ENCODE data around the gene DACH1.

DACH1 gene

GRCh38 chr13:71714802-71715375 lies 152.1 kb downstream of the DACH1 start:
- DNase-seq (ENCODE audit: low read depth in 2 of 2, low spot score in 1 of 2) = no peak

- no peak for DNase-seq (ENCODE audit: low read depth in 2 of 2, low spot score in 1 of 2)
Measured at GRCh38 chr13:71712988-71713653, 153.9 kb downstream of the DACH1 start.

GRCh38 chr13:71704656-71705055 lies 162.3 kb downstream of the DACH1 start:
- DNase-seq (ENCODE audit: low read depth in 2 of 2, low spot score in 1 of 2) = no peak

GRCh38 chr13:71703138-71703537 lies 163.9 kb downstream of the DACH1 start:
- no peak for DNase-seq (ENCODE audit: low read depth in 2 of 2, low spot score in 1 of 2)

- no peak for DNase-seq (ENCODE audit: low read depth in 2 of 2, low spot score in 1 of 2)
Measured at GRCh38 chr13:71702253-71702652, 164.8 kb downstream of the DACH1 start.

GRCh38 chr13:71701741-71702140 lies 165.3 kb downstream of the DACH1 start:
- DNase-seq (ENCODE audit: low read depth in 2 of 2, low spot score in 1 of 2) = no peak

- no peak for DNase-seq (ENCODE audit: low read depth in 2 of 2, low spot score in 1 of 2)
Measured at GRCh38 chr13:71699342-71699741, 167.7 kb downstream of the DACH1 start.

- no peak for DNase-seq (ENCODE audit: low read depth in 2 of 2, low spot score in 1 of 2)
Measured at GRCh38 chr13:71695662-71696061, 171.3 kb downstream of the DACH1 start.

- no peak for DNase-seq (ENCODE audit: low read depth in 2 of 2, low spot score in 1 of 2)
Measured at GRCh38 chr13:71685072-71685471, 181.9 kb downstream of the DACH1 start.

- DNase-seq (ENCODE audit: low read depth in 2 of 2, low spot score in 1 of 2) = no peak
Measured at GRCh38 chr13:71681901-71682613, 184.9 kb downstream of the DACH1 start.

- no peak for DNase-seq (ENCODE audit: low read depth in 2 of 2, low spot score in 1 of 2)
Measured at GRCh38 chr13:71677124-71677523, 189.9 kb downstream of the DACH1 start.

- no peak for DNase-seq (ENCODE audit: low read depth in 2 of 2, low spot score in 1 of 2)
Measured at GRCh38 chr13:71672512-71672911, 194.5 kb downstream of the DACH1 start.

- no peak for DNase-seq (ENCODE audit: low read depth in 2 of 2, low spot score in 1 of 2)
Measured at GRCh38 chr13:71663431-71663830, 203.6 kb downstream of the DACH1 start.

GRCh38 chr13:71661921-71662320 lies 205.1 kb downstream of the DACH1 start:
- no peak for DNase-seq (ENCODE audit: low read depth in 2 of 2, low spot score in 1 of 2)

GRCh38 chr13:71659404-71659803 lies 207.6 kb downstream of the DACH1 start:
- no peak for DNase-seq (ENCODE audit: low read depth in 2 of 2, low spot score in 1 of 2)

GRCh38 chr13:71645467-71645866 lies 221.5 kb downstream of the DACH1 start:
- DNase-seq (ENCODE audit: low read depth in 2 of 2, low spot score in 1 of 2) = no peak

- DNase-seq (ENCODE audit: low read depth in 2 of 2, low spot score in 1 of 2) = no peak
Measured at GRCh38 chr13:71644579-71644978, 222.4 kb downstream of the DACH1 start.

GRCh38 chr13:71643448-71643860 lies 223.6 kb downstream of the DACH1 start:
- no peak for DNase-seq (ENCODE audit: low read depth in 2 of 2, low spot score in 1 of 2)

- no peak for DNase-seq (ENCODE audit: low read depth in 2 of 2, low spot score in 1 of 2)
Measured at GRCh38 chr13:71638751-71639150, 228.3 kb downstream of the DACH1 start.

- DNase-seq (ENCODE audit: low read depth in 2 of 2, low spot score in 1 of 2) = no peak
Measured at GRCh38 chr13:71634602-71635443, 232.2 kb downstream of the DACH1 start.

- DNase-seq (ENCODE audit: low read depth in 2 of 2, low spot score in 1 of 2) = no peak
Measured at GRCh38 chr13:71634182-71634581, 232.8 kb downstream of the DACH1 start.

GRCh38 chr13:71632721-71633120 lies 234.3 kb downstream of the DACH1 start:
- no peak for DNase-seq (ENCODE audit: low read depth in 2 of 2, low spot score in 1 of 2)

Data from stimulated activated CD8-positive, alpha-beta memory T cell treated with anti-CD3 and anti-CD28 coated beads, Interleukin-4, amount 100 ng/mL, for 1 hour (primary cell).